OCI-LY3 (cell line): ENCODE measurements around the gene OR7C1.
"Not testable (repeated sequence)": the region's sequence is repeated elsewhere in the genome, so short reads cannot be mapped to it uniquely, and the experiment has no call there.

Experiments
- H2AFZ ChIP-seq: fragments of 200-600, 300-600 bp; shearing (Covaris generic); 2 replicates; pipeline ENCODE4 v1.6.0; 2014; ENCODE audit warnings: antibody characterized with exemption, low read depth, low read length
- H3K27ac ChIP-seq: fragments of 200-600, 300-600 bp; sonication (generic); 2 replicates; pipeline ENCODE4 v1.5.1; 2014; ENCODE audit warnings: mild to moderate bottlenecking, low read length, moderate library complexity, mixed read lengths
- H3K27me3 ChIP-seq: fragments of 200-600, 300-600 bp; sonication (generic); 2 replicates; pipeline ENCODE4 v1.6.1; 2014; ENCODE audit warnings: low read depth, low read length, mixed read lengths
- H3K36me3 ChIP-seq: fragments of 200-600, 300-600 bp; sonication (generic); replicated peaks from 2 replicates; pipeline ENCODE3; 2014; ENCODE audit warnings: low read depth, low read length, mixed read lengths
- H3K4me1 ChIP-seq: fragments of 300-600, 200-600 bp; sonication (generic); 2 replicates; pipeline ENCODE4 v1.6.1; 2014; ENCODE audit warnings: low read length, mixed read lengths
- H3K4me2 ChIP-seq: fragments of 200-600, 300-600 bp; sonication (generic); 2 replicates; pipeline ENCODE4 v1.6.1; 2014; ENCODE audit warnings: low read length, mixed read lengths
- H3K4me3 ChIP-seq: fragments of 300-600, 200-600 bp; sonication (generic); 2 replicates; pipeline ENCODE4 v1.5.1; 2014; ENCODE audit warnings: antibody characterized with exemption, mild to moderate bottlenecking, low read length, moderate library complexity
- H3K79me2 ChIP-seq: fragments of 300-600, 200-600 bp; shearing (Covaris generic); 2 replicates; pipeline ENCODE4 v1.6.1; 2014; ENCODE audit warnings: mild to moderate bottlenecking, low read length, mixed read lengths
- H3K9ac ChIP-seq: fragments of 300-600, 200-600 bp; shearing (Covaris generic); 2 replicates; pipeline ENCODE4 v1.6.0; 2014; ENCODE audit warnings: mild to moderate bottlenecking, low read length, moderate library complexity
- H3K9me3 ChIP-seq: fragments of 200-600, 300-600 bp; shearing (Covaris generic); 2 replicates; pipeline ENCODE4 v1.6.1; 2014; ENCODE audit warnings: low read length, mixed read lengths; ENCODE audit not compliant: insufficient read depth
- H4K20me1 ChIP-seq: fragments of 200-600, 300-600 bp; sonication (generic); 2 replicates; pipeline ENCODE4 v1.6.1; 2016; ENCODE audit warnings: low read length, mixed read lengths; ENCODE audit not compliant: insufficient read depth
- EZH2phosphoT487 ChIP-seq: fragments of 200-600 bp; shearing (Covaris generic); IDR thresholded peaks from 2 replicates; pipeline ENCODE4 v1.6.1; 2018; ENCODE audit warnings: antibody characterized with exemption, mixed run types, low read depth
- TF ChIP-seq, protein P1 (sequence below): fragments of 200-600, 300-600 bp; sonication (generic); IDR thresholded peaks from 2 replicates; pipeline ENCODE4 v1.5.1; 2014; ENCODE audit warnings: antibody characterized with exemption, low read length, low read depth

Gene OR7C1

DNA sequence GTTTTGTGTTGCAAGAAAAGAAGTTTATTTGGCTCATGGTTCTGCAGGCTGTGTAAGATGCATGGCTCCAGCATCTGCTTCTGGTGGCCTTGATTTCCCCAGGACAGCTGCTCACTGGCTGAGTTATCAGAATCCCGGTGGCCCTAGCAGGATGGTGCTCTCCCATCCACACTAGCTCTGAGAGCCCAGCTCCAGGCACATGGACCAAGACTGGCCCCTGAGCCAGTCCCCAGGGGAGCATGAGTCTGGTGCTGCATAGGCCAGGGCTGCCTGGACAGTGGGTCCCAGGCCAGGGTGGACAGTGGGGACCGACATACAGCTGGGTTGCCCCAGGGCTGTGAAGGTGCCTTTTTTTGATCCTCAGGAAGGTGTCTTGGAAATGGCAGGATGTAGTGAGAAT lies 67.0 kb downstream of the OR7C1 start:
- Histone ChIP-seq H3K9ac (no peak overlapping the region), H3K79me2 (no peaks in the 10 kb centered on the region), H3K9me3 (no peaks in the 10 kb centered on the region), H3K4me3 (no peak overlapping the region), H2AFZ (no peak overlapping the region), H3K4me1 (no peaks in the 10 kb centered on the region), H3K27ac (no peak overlapping the region), H4K20me1 (no peaks in the 10 kb centered on the region), H3K4me2 (no peak overlapping the region), H3K27me3 (no peaks in the 10 kb centered on the region; the same call in 1 of the 2 replicates), H3K36me3 (no peaks in the 10 kb centered on the region)
- no peak for TF ChIP-seq EZH2phosphoT487
- TF ChIP-seq, protein P1, sequence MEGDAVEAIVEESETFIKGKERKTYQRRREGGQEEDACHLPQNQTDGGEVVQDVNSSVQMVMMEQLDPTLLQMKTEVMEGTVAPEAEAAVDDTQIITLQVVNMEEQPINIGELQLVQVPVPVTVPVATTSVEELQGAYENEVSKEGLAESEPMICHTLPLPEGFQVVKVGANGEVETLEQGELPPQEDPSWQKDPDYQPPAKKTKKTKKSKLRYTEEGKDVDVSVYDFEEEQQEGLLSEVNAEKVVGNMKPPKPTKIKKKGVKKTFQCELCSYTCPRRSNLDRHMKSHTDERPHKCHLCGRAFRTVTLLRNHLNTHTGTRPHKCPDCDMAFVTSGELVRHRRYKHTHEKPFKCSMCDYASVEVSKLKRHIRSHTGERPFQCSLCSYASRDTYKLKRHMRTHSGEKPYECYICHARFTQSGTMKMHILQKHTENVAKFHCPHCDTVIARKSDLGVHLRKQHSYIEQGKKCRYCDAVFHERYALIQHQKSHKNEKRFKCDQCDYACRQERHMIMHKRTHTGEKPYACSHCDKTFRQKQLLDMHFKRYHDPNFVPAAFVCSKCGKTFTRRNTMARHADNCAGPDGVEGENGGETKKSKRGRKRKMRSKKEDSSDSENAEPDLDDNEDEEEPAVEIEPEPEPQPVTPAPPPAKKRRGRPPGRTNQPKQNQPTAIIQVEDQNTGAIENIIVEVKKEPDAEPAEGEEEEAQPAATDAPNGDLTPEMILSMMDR, result no peak

DNA sequence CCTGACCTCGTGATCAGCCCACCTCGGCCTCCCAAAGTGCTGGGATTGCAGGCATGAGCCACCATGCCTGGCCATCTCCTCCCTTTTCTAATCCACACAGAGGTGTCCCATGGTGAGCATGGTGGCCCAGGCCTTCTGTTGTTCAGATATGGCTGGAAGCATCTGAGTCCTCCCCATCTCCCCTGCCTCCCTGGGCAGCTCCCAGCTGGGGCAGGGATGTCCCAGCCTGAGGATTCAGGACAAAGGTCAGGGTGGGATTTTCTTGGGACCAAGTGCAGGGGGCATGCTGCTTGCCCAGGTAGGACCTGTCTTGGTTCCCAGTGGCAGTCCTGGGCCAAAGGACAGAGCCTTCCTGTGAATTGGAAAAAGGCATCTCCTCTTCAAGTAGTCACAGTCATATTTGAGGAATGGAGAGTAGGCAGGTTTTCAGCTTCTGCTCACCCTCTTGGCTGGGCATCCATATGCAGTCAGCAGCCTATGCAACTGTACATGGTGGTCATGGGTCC lies 67.5 kb downstream of the OR7C1 start:
- no peak overlapping the region for H3K27ac ChIP-seq
- H4K20me1 ChIP-seq, result no peaks in the 10 kb centered on the region
- H2AFZ ChIP-seq, result no peak overlapping the region
- no peak for TF ChIP-seq EZH2phosphoT487
- TF ChIP-seq, protein P1, result no peak
- H3K4me2 ChIP-seq, result no peak overlapping the region
- no peaks in the 10 kb centered on the region for H3K4me1 ChIP-seq
- H3K27me3 ChIP-seq, result no peaks in the 10 kb centered on the region; the same call in 1 of the 2 replicates
- H3K4me3 ChIP-seq, result no peak overlapping the region
- H3K9ac ChIP-seq, result no peak overlapping the region
- no peaks in the 10 kb centered on the region for H3K36me3 ChIP-seq
- no peaks in the 10 kb centered on the region for H3K9me3 ChIP-seq
- H3K79me2 ChIP-seq, result no peaks in the 10 kb centered on the region

GRCh38 chr19:14765841-14766240 lies 69.1 kb downstream of the OR7C1 start:
- not testable (repeated sequence) for H3K4me2 ChIP-seq, H2AFZ ChIP-seq, H3K4me1 ChIP-seq, H4K20me1 ChIP-seq, H3K27ac ChIP-seq, H3K79me2 ChIP-seq, H3K9ac ChIP-seq, H3K9me3 ChIP-seq, H3K27me3 ChIP-seq, H3K4me3 ChIP-seq, H3K36me3 ChIP-seq

GRCh38 chr19:14765403-14765802 lies 69.6 kb downstream of the OR7C1 start:
- not testable (repeated sequence) for H4K20me1 ChIP-seq, H3K9ac ChIP-seq, H3K4me3 ChIP-seq, H3K4me2 ChIP-seq, H2AFZ ChIP-seq, H3K4me1 ChIP-seq, H3K27me3 ChIP-seq, H3K9me3 ChIP-seq, H3K27ac ChIP-seq, H3K79me2 ChIP-seq, H3K36me3 ChIP-seq

- Histone ChIP-seq H2AFZ (no peak overlapping the region), H3K4me2 (no peak overlapping the region), H3K79me2 (no peaks in the 10 kb centered on the region), H3K27me3 (no peaks in the 10 kb centered on the region; the same call in 1 of the 2 replicates), H4K20me1 (no peaks in the 10 kb centered on the region), H3K4me1 (no peaks in the 10 kb centered on the region), H3K27ac (no peak overlapping the region), H3K36me3 (no peaks in the 10 kb centered on the region), H3K9me3 (no peaks in the 10 kb centered on the region), H3K4me3 (no peak overlapping the region), H3K9ac (no peak overlapping the region)
- TF ChIP-seq, protein P1, result no peak
- TF ChIP-seq EZH2phosphoT487, result no peak
Measured at GRCh38 chr19:14764401-14764800, 70.6 kb downstream of the OR7C1 start.
